GM21619 (cell line): Measurements from ENCODE around the gene VKORC1.
"Not testable (repeated sequence)": the region's sequence is repeated elsewhere in the genome, so short reads cannot be mapped to it uniquely, and the experiment has no call there.

Experiments used
- ATAC-seq: cut with Tn5 transposase; IDR thresholded peaks from one replicate; pipeline ENCODE4 v1.9.1; 2021; ENCODE audit not compliant: unreplicated experiment

Gene VKORC1

DNA sequence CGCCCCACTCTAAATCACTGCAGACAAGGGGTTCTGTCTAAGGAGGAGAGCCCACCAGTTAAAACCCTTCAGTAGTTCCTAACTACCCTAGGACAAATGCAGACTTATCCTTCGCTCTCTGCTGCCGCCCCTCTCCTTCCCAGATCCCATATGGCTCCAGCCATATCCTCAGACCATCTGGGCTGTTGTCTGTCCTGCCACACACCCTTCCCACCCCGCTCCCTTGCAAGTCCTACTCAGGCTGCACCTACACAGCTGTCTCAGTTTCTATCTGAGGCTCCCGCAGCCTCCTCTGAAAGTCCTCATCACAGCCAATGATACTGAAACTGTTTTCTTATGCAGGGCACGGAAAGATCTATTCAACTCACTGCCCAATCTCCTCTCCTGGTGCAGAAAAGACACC lies 12.9 kb upstream of the VKORC1 start:
- peak; percentile 58 for ATAC-seq

DNA sequence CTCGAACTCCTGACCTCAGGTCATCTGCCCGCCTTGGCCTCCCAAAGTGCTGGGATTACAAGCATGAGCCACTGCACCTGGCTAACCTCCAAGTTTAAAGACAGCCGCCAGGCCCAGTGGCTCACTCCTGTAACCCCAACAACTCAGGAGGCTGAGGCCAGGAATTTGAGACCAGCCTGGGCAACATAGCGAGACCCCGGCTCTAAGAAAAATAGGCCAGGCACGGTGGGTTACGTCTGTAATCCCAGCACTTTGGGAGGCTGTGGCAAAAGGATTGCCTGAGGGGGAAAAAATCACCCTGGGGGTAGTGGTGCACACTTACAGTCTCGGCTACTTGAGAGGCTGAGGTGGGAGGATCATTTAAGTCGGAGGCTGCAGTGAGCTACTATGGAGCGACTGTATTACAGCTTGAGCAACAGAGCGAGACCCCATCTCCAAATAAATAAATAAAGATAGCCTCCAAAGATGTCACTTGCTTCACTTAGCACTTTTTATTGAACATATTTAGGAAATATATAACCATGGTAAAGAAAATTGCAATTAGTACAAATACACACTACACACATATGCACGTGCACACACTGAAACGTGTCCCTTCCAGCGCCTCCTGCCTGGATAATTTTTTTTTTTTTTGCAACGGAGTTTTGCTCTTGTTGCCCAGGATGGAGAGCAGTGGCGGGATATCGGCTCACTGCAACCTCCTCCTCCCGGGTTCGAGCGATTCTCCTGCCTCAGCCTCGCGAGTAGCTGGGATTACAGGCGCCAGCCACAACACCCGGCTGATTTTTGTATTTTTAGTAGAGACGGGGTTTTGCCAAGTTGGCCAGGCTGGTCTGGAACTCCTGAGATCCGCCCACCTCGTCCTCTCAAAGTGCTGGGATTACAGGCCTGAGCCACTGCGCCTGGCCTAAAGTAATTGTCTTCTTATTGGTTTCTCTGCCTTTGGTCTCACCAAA lies 12.2 kb upstream of the VKORC1 start:
- no peak for ATAC-seq

DNA sequence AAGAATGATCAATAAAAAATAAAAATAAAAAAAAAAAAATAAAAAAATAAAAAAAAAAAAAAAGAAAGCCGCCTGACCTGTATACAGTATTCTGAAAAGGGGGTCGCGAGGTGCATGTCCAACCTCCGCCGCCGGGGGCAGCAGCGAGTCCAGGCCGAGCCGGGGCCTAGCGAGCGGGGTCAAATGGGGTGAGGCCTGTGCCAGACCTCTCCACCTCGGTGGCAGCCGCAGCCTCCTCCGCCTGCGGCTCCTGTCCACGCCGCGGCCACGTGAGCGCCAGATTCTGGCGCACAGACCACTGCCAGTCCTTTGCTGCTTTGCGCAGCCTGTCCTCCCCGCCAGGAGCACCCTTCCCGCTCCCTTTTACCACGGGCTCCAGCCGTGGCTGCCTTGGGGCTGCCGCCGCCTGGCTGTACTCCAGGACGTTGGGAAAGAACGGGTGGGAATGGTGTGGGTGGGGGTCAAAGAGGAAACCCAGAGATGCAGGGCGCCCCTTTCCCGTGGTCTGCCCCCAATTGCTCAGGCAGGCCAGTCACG lies 11.1 kb upstream of the VKORC1 start:
- ATAC-seq = no peak

DNA sequence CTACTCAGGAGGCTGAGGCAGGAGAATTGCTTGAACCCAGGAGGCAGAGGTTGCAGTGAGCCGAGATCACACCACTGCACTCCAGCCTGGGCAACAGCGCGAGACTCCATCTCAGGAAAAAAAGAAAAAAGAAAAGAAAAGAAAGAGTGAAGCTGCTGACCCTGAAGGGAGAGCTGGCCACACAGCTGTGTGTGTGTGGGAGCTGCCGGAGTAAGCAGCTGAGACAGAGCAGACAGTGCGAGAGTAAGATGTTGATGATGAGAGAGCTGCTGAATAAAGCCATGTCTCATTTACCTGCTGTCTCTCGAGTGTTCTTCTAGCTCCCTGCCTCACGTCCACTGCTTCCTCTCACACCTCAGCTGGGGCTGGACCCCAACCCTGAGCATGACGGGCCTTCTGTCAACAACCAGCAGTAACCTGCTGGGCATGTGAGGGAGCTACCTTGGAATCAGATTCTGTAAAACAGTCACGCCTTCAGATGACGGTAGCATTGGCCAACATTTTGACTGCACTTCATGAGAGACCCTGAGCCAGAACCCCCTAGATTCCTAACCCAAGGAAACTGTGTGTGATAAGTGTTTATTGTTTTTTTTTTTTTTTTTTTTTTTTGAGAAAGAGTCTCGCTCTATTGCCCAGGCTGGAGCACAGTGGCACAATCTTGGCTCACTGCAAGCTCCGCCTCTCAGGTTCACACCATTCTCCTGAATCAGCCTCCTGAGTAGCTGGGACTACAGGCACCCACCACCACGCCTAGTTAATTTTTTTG lies 6.5 kb upstream of the VKORC1 start:
- not testable (repeated sequence) for ATAC-seq

DNA sequence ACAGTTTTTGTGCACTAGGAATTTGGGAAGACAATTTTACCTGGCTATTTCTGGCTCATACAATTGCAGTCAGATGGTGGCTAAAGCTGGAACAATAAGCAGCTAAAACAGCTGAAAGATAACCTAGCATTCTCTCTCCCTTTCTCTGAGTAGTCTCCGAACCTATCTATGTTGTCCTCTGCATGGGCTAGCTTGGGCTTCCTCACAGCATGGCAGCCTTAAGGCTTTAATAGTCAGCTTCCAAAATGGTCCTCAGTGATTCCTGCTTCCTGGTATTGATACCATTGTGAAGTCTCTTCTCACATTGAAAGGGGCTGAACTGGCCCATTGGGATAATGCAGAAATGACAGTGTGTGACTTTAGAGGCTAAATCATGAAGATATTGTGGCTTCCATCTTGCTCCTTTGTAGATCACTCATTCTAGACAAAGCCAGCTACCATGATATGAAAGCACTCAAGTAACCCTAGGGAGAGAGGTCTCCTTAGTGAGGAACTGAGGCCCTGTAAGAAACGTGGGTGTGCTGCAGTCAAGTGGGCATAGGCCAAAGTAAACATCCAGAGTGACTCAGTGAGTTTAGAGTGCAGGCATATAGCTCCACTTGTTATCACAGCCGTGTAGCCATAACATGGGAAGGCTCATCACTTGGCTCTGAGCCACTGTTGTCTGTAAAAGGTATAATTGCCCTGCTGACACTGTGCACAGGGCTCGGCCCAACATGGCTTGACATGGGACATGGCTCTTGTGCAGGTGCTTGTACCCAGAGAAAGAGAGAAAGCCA lies 5.5 kb upstream of the VKORC1 start:
- no peak for ATAC-seq

DNA sequence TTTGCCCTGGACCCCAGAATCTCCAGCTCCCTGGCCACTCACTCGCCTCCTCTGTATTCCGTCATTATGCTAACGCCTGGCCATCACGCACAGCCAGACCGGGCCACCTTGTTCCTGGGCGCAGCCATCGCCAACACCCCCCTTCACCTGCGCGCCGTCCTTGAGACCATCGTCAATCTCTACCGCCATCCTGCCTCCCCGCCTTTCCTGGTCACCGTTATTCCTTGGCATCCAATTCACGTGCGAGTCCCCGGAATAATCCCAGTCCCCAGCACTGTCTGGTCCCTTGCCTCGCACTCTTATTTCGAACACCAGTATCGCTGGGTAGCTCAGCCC lies 541 bp downstream of the VKORC1 start:
- no peak for ATAC-seq

DNA sequence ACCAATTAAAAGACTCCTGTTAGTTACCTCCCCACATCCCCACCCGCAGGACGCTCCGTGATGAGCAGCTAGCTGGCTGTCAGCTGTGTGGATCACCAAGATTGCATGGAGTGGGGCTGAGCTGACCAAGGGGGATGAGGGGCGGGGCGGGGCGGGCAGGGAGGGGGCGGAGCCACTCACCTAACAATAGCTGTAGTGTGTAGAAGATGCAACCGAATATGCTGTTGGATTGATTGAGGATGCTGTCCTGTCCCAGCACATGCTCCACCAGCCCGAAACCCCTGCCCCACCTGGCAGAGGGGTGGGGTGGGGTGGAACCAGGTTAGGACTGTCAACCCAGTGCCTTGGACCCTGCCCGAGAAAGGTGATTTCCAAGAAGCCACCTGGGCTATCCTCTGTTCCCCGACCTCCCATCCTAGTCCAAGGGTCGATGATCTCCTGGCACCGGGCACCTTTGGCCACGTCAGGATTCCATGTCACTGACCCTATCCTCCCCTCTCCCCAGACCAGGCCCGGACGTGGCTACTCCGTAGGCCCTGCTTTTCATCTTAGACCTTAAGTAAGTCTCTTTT lies 1.4 kb downstream of the VKORC1 start:
- no peak for ATAC-seq

DNA sequence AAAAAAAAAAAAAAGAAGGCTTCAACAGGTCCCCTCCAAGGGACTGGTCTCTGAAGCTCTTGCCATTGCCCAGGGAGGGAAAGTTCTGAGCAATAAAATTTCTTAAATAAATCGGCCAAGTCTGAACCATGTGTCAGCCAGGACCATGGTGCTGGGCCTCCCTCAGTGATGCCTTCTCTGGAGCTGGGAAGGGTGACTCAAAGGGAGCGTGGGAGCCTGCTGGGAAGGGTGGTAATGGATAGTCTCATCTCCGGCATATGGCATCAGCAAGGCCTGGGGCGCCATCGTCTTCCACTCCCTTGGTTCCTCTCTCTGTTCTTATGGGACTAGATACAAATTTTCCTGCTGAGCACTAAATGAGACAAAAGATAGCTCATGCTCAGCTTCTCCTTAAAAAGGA lies 2.3 kb downstream of the VKORC1 start:
- ATAC-seq = no peak

DNA sequence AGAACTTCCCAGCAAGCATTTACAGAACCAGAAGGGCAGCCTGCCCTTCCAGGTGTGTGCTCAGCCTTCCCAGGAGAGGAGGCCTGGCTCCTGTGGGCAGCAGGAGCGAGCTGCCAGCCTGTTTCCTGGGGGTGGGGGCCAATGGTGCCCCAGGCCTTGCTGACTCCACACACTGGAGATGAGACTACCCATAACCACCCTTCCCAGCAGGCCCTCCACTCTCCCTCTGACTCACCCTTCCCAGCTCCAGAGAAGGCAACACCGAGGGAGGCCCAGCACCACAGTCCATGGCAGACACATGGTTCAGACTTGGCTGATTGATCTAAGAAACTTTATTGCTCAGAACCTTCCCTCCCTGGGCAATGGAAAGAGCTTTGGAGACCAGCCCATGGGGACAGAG lies 4.1 kb downstream of the VKORC1 start:
- ATAC-seq = no peak

DNA sequence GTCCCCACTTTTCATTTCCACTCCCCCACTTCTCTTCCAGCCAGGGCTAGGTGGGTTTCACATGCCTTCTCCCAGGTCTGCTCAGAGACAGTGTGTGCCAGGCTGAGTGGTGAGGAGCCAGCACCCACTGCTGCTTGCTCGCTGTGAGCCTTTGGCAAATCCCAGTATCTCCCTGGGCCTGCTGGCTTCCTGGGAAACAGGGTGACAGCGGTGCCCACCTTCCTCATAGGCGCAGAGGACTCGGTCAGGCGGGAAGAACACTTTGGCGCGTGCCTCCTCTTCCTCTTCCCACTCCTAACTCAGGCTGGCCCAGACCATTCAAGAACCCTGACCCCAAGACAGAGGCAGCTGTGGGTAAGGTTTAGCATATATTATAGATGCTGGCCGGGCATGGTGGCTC lies 5.4 kb downstream of the VKORC1 start:
- no peak for ATAC-seq

DNA sequence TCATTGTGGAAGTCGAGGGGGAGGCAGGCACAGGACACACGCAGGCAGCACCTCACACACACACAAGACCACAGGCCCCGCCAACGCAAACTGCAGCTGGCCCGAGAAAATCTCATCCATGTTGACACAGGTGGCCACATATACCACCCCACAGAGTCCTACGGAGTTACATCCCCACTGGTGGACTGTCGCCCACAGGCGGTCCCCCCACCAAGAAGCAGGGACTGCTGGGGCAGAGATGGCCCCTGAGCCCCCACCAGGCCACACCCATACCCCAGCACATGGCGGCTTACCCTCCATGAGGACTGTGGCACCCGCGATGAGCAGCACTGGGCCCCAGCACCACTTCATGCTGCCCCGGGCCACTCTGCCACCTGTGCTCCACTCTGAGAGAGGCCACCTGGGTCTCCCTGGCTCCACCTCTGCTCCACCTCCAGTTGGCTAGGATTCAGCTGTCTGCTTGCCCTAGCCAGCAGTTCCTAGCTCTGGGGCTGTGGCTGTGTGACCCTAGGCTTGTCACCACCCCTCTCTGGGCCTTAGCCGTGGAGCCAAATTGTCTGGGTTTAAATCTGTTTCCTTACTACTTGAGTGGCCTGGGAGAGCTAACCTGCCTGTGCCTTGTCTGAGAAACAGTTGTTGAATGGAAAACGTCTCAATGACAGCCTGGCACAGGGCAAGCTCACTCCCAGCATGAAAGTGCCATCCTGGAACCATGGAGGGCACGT lies 6.0 kb downstream of the VKORC1 start, which contains the start of gene PRSS53:
Gene PRSS53 (minus strand): TSS at position 485 of the 725 bp plus-strand sequence. CDS start 134 bp downstream, at position 351.
- no peak for ATAC-seq

DNA sequence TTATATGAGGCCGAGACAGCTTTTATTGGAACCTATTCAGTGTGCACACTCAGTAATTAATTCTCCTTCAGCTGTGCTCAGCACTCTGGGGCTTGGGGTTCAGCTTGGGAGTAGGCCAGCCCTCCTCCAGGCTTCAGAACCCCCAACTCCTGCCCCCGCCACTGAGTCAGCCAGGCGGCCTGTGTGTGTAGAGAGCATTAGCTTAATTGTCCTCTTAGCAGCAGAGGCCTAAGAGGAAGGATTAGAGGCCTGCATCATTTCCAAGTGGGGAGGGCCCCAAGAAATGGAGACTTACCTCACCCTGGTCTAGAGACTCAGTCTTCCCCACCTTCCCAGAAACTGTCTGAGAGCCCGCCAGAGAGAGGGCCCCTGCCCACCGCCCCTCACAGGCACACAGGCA lies 6.6 kb downstream of the VKORC1 start:
- ATAC-seq = no peak

DNA sequence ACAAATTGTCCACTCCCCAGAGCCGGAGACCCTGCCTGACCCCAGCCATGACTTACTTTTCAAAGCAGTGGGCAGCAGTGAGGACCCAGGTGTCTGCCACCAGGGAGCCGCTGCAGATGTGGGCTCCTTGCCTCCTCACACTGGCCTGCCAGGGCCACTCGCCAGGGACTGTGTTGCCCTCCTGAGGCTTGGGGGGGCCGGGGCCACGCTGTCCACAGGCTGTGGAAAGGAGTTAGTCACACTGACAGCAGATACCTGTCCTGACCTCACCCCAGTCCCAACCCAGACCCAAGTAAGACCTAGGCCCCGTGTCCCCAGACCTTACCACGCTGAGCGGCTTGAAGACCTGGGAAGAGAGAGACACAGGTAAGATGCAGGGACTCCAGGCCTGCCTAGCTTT lies 7.1 kb downstream of the VKORC1 start:
- no peak for ATAC-seq

DNA sequence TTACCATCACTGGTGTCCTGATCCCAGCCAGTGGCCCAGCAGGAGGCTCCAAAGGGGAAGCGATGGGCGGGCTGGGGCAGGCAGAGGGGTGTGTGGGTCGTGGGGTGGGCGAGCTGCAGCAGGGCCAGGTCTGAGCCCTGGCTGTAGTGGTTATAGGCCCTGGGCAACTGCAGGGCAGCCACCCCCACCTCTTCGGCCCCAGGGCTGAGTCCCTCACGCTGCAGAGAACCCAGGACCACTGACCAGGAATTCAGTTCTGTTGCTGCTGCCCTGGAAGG lies 8.0 kb downstream of the VKORC1 start:
- ATAC-seq = no peak

DNA sequence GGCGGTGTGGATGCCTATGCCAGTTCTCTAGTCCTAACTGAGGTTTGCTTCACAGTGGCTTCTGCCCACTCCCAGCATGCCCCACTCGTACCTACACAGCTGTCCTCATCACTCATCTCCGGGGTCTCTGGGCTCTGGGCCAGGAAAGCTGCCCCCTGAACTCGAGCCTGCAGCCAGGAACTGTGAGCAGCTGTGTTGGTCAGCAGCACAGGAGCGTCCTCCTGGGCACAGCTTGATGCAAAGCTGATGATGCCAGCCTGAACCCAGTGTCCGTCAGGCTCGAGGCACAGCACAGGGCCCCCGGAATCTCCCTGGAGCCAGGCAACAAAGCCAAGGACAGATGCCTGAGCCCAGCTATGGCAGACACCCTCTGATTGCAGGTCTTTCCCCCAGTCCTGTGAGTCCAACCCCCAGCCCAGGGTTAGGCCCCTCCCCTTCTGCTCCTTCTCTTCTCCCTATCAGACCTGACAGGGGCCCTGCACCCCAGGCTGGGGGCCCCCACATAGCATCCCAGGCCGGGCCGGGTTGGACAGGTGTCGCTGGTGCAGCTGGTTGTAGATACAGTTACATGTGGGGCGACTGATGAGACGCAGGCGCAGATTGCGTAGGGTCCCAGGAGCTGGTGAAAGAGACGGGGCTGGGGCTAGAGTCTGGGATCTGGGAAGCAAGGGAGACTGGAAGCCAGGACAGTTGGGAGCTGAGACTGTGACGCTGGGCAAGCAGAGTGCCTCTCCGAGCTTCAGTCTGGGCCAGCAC lies 8.5 kb downstream of the VKORC1 start:
- no peak for ATAC-seq

DNA sequence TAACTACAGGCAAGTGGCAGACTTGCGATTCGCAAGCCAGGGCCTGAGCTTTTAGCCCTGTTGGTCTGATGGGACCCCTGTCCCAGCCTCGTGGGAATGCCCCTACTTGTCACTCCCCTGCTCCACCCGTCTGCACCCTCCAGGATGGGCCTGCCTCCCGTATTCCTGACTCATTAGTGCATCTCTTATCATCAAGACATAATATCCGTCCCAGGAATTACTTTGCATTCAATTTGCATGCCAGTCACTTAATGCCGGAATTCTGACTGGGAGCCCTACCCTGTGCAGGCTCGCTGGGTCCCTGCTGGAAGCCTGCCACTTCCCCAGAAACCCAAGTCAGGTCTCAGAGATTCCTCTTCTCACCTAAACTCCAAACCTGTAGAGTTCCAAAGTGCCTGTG lies 9.2 kb downstream of the VKORC1 start:
- ATAC-seq = no peak

DNA sequence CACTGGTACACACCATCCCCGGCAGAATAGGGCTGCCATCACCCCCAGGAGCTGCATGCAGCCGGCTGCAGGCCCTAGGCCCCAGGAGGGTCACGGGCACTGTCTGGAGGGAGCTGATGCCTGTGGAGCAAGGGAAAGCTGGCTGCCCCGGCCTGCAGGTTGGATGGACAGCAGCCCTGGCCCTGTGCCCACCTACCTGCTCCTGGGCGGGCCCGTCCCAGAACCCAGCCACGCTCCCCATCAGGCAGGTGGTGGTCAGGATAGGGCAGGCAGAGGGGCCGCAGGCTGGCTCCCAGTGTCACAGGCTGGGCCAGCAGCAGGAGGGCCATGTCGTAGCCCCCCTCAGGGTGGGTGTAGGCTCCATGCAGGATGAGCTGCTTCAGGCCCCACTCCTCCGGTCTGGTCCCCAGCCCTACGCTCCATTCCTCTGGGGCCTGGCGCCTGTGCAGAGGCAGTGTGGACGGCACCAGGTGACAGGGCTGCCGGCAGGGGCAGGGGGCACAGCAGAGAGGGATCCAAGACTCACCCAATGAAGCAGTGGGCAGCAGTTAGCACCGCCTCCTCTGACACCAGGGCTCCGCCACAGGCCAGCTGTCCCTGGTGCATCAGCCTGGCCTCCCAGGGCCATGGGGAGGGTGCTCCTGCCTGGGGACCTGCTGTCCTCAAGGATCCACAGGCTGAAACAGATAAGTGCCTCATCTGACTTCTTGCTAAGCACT lies 9.9 kb downstream of the VKORC1 start:
- ATAC-seq = no peak

DNA sequence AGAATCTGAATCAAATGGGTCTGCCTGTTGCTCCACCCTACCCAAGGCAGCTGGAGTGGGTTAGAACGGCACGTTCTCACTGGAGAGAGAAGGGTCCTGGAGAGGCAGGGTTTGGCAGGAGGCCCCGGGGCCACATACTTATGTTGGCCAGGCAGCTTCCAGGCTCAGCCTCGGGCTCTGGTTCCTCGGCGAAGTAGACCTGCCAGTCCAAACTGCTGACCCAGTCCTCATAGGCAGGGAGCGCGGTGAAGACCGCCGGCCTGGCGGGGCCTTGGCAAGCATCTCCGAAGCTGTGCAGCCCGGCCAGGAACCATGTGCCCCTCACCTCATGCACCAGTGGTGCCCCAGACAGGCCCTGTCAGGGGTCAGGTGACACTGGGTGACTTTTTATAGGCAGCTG lies 10.6 kb downstream of the VKORC1 start:
- ATAC-seq = no peak

DNA sequence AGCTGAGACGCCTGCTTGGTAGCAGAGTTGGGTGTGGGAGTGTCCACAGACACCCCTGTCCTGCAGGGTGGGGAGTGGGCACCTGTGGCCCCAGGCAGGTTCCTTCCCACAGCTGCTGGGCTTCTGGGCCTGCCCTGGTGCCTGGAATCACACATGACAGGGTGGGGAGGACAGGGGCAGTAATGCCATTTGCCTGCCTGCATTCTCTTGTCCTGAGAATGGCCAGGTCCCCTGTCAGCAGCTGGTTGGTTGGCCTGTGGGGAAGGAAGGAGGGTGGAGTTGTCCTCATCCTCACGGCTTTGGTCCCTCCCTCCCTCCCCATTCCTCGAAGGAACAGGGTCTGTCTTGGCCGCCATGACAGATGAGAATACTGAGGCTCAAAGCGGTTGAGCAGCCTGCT lies 11.0 kb downstream of the VKORC1 start:
- ATAC-seq = no peak
